Gastrocnemius medialis (tissue), 4 donors: ENCODE data around the gene YBX2. TPM values are rescaled to one million over a fixed set of nuclear protein-coding genes. Genes with fewer than 3 reads are reported as not detected.

ENCODE experiments used
- ATAC-seq, 2 donors: fragments of 150-250 bp; one replicate each; pipeline ENCODE4 v1.9.1; 2016
- DNase-seq, 2 donors: peaks; one replicate each; pipeline ENCODE4 v3.0.0-alpha.2; 2019
- H3K27ac ChIP-seq, 4 donors: fragments of 200-600 bp; sonication (generic); 1 replicate in 1 of 4; 2 replicates in 3 of 4; pipeline ENCODE4 v1.5.1; 2016 to 2018; ENCODE audit warnings: mild to moderate bottlenecking in 2 of 4, moderate library complexity in 1 of 4
- H3K27me3 ChIP-seq, 3 donors: fragments of 200-600 bp; sonication (generic) in 2 of 3; 1 replicate in 1 of 3; 2 replicates in 2 of 3; pipeline versions ENCODE4 v1.5.1 to v1.6.0; 2016 to 2019; ENCODE audit warnings: mild to moderate bottlenecking in 1 of 3, moderate library complexity in 1 of 3
- H3K36me3 ChIP-seq, 2 donors: fragments of 200-600 bp; sonication (generic) in 1 of 2; one replicate each; pipeline ENCODE4 v1.5.1; 2017 to 2018
- H3K4me1 ChIP-seq, 2 donors: fragments of 200-600 bp; sonication (generic) in 1 of 2; one replicate each; pipeline ENCODE4 v1.5.1; 2016 to 2017; ENCODE audit warnings: mild to moderate bottlenecking in 2 of 2
- H3K4me3 ChIP-seq, 4 donors: fragments of 200-600 bp; sonication (generic) in 3 of 4; 1 replicate in 1 of 4; 2 replicates in 3 of 4; pipeline ENCODE4 v1.5.1; 2016 to 2019; ENCODE audit warnings: mild to moderate bottlenecking in 2 of 4
- H3K9me3 ChIP-seq, 3 donors: fragments of 200-600 bp; sonication (generic) in 2 of 3; 1 replicate in 1 of 3; 2 replicates in 2 of 3; pipeline ENCODE4 v1.5.1; 2016 to 2019
- POLR2A ChIP-seq, 2 donors: fragments of 450-650 bp; IDR thresholded peaks; one replicate each; pipeline ENCODE4 v1.6.1; 2017; ENCODE audit warnings: antibody characterized with exemption in 2 of 2, mild to moderate bottlenecking in 2 of 2, moderate library complexity in 2 of 2
- in situ Hi-C, 4 donors: fragments of 200-750 bp; cut with MboI; loops; one replicate each; pipeline versions ENCODE4 v1.15.0 to v1.8.0; 2017; ENCODE audit warnings: low sequenced_read_pairs in 4 of 4
- intact Hi-C: fragments of 100-400 bp; cut with DNase I; formaldehyde crosslinking; loops from one replicate; pipeline ENCODE4 v1.15.1; 2023; ENCODE audit warnings: low total_unique reads
- total RNA-seq, 4 donors: library from RNA; depleted of rRNA; stranded (reverse); fragments of >200 nt; gene quantifications; one replicate each; pipeline versions ENCODE4 v1.1.0 to v1.2.3, GENCODE V29; 2016
- TF ChIP-seq, protein P1 (sequence below), 5 experiments: fragments of 450-650 bp in 3 of 5; fragments of 200-600 bp in 2 of 5; sonication (generic) in 2 of 5; IDR thresholded peaks in 4 of 5; conservative IDR thresholded peaks in 1 of 5; 1 replicate in 4 of 5; 2 replicates in 1 of 5; pipeline ENCODE4 v1.5.1; 2016 to 2019; ENCODE audit warnings: antibody characterized with exemption in 5 of 5, mild to moderate bottlenecking in 3 of 5, moderate library complexity in 3 of 5

Gene YBX2
- total RNA-seq, 4 donors from 2014 or later = 0.42 to 2.2 (median 0.46) TPM; not detected in 1

DNA sequence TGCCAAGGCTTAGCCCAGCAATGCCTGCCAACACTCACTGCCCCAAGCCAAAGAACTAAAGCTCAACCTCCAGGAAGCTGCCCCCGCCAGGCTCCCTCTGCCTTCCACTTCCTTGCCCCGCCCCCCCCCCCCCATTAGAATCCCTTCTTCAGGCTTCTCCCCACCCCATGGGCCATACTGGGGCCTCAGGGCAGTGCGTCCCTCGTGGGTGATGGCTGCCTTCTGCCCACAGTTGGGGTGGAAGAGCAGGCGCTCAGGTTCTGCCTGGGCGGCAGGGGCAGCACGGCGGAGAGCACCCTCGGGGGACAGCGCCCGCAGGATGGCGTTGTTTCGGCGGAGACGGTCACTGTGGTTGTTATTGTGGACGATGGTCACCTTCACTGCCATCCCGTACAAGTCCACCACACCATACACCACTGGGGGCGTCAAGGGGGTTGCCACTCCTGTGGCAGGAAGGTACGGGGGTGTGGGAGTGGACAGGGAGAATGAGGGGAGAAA lies 30.6 kb upstream of the YBX2 start:
- no peak for TF ChIP-seq POLR2A (IDR thresholded peaks at IDR 0.05)
- TF ChIP-seq, protein P1, sequence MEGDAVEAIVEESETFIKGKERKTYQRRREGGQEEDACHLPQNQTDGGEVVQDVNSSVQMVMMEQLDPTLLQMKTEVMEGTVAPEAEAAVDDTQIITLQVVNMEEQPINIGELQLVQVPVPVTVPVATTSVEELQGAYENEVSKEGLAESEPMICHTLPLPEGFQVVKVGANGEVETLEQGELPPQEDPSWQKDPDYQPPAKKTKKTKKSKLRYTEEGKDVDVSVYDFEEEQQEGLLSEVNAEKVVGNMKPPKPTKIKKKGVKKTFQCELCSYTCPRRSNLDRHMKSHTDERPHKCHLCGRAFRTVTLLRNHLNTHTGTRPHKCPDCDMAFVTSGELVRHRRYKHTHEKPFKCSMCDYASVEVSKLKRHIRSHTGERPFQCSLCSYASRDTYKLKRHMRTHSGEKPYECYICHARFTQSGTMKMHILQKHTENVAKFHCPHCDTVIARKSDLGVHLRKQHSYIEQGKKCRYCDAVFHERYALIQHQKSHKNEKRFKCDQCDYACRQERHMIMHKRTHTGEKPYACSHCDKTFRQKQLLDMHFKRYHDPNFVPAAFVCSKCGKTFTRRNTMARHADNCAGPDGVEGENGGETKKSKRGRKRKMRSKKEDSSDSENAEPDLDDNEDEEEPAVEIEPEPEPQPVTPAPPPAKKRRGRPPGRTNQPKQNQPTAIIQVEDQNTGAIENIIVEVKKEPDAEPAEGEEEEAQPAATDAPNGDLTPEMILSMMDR (IDR thresholded peaks at IDR 0.05 in 4 of 5, conservative IDR thresholded peaks at IDR 0.05 in 1 of 5) = no peak
- no peak overlapping the region for H3K4me3 ChIP-seq
- no peaks in the 10 kb centered on the region for H3K9me3 ChIP-seq
- H3K4me1 ChIP-seq = peaks cover 12 to 17% of the 10 kb centered on the region in 2 donors
- ATAC-seq = no peak
- in situ Hi-C loops (loop anchor here in 1 of 4 donors (25.0 kb wide), 1 partner anchor 288 kb away; the partner anchor contains the start of genes SLC16A11 and SLC16A13), intact Hi-C loops (loop anchor here (5.0 kb wide), 1 partner anchor 237 kb away; the partner anchor contains the start of gene SENP3)
- H3K27ac ChIP-seq = no peak overlapping the region
- DNase-seq = no peak
- no peaks in the 10 kb centered on the region for H3K27me3 ChIP-seq
- H3K36me3 ChIP-seq = peaks cover 0 to 60% of the 10 kb centered on the region in 2 donors

GRCh38 chr17:7324438-7324779 lies 30.0 kb upstream of the YBX2 start:
- Histone ChIP-seq H3K4me1 (peaks cover 12 to 14% of the 10 kb centered on the region in 2 donors), H3K27me3 (no peaks in the 10 kb centered on the region), H3K4me3 (no peak overlapping the region), H3K36me3 (peaks cover 0 to 64% of the 10 kb centered on the region in 2 donors), H3K9me3 (no peaks in the 10 kb centered on the region), H3K27ac (no peak overlapping the region)
- intact Hi-C loops = no loop called here
- in situ Hi-C loops = no loop called here
- DNase-seq (no peak), ATAC-seq (no peak)
- TF ChIP-seq, protein P1 (IDR thresholded peaks at IDR 0.05 in 4 of 5, conservative IDR thresholded peaks at IDR 0.05 in 1 of 5) = peak in 2 of 5 experiments; percentile 6 to 9
- TF ChIP-seq POLR2A (IDR thresholded peaks at IDR 0.05) = no peak

DNA sequence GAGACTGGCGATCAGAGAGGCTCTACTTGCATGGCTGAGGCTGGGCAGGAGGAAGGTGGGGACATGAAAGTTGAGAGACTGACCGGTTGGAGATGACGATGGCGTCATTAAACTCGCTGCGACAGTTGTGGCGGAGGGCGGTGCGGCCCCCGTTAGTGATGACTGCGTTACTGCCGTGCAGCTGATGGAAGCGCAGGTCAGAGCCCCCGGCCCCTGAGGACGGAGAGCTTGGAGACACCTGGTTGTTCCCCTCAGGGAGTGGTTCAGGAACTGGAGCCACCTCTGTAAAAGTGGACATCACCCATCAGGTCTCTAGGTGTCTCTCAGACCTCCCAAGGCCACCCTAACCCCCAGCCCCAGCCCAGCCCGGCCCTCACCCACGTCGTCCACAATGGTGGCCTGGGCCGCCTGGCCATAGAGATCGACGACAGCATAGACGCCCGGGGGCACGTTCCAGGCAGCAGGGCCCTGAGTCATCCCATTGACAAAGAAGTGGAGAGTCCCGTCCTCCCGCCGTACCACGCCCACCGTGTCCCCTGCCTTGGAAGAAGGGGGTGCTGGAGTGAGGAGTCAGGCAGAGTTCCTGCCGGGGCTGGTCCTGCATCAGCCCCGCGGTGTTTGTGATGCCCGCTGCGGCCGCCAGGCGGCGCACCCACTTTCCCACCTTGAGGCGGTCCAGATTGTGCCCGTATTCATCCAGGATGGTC lies 29.4 kb upstream of the YBX2 start:
- intact Hi-C loops (no loop called here), in situ Hi-C loops (no loop called here)
- no peak overlapping the region for H3K27ac ChIP-seq
- DNase-seq = peak in 1 of 2 donors; percentile 42
- H3K27me3 ChIP-seq = no peaks in the 10 kb centered on the region
- no peaks in the 10 kb centered on the region for H3K9me3 ChIP-seq
- TF ChIP-seq, protein P1 (IDR thresholded peaks at IDR 0.05 in 4 of 5, conservative IDR thresholded peaks at IDR 0.05 in 1 of 5) = peak; percentile 46 to 83 (median 74)
- no peak for TF ChIP-seq POLR2A (IDR thresholded peaks at IDR 0.05)
- peaks cover 0 to 67% of the 10 kb centered on the region in 2 donors for H3K36me3 ChIP-seq
- no peak for ATAC-seq
- H3K4me1 ChIP-seq = peaks cover 12 to 14% of the 10 kb centered on the region in 2 donors
- no peak overlapping the region for H3K4me3 ChIP-seq

GRCh38 chr17:7322520-7323194 lies 28.2 kb upstream of the YBX2 start:
- H3K27ac ChIP-seq = no peak overlapping the region
- peaks cover 2% of the 10 kb centered on the region in 2 donors for H3K4me1 ChIP-seq
- peaks cover 0 to 79% of the 10 kb centered on the region in 2 donors for H3K36me3 ChIP-seq
- H3K4me3 ChIP-seq = no peak overlapping the region
- in situ Hi-C loops (no loop called here), intact Hi-C loops (no loop called here)
- ATAC-seq (no peak), DNase-seq (no peak)
- no peaks in the 10 kb centered on the region for H3K9me3 ChIP-seq
- TF ChIP-seq, protein P1 (IDR thresholded peaks at IDR 0.05 in 4 of 5, conservative IDR thresholded peaks at IDR 0.05 in 1 of 5) = no peak
- no peak for TF ChIP-seq POLR2A (IDR thresholded peaks at IDR 0.05)
- no peaks in the 10 kb centered on the region for H3K27me3 ChIP-seq
